Head of caudate nucleus (tissue), 42 donors: ENCODE data around the gene IFT80.
A peak's percentile ranks its signal among the peaks of the same experiment; 100 is the strongest.

Experiments
- DNase-seq, 42 donors: peaks; one replicate each; pipeline versions ENCODE4 v3.0.0 to v3.0.0-alpha.2; 2020 to 2021; ENCODE audit warnings: mixed read lengths in 7 of 42
- intact Hi-C: fragments of 100-400 bp; cut with DNase I; formaldehyde crosslinking; loops from one replicate; pipeline ENCODE4 v1.15.0; 2022

The IFT80 gene

GRCh38 chr3:160225176-160226025 is 173.6 kb downstream of the IFT80 start, which contains the start of gene C3orf80:
C3orf80 (plus strand) TSS chr3:160225422; CDS start chr3:160225636, 214 bp downstream.
- peak in 38 of 42 donors; percentile 12 to 78 (median 56) for DNase-seq
- intact Hi-C loops, result no loop called here

GRCh38 chr3:160224811-160225175 is 174.2 kb downstream of the IFT80 start:
- DNase-seq, result peak in 5 of 42 donors; percentile 9 to 23 (median 13)
- intact Hi-C loops, result no loop called here

DNA sequence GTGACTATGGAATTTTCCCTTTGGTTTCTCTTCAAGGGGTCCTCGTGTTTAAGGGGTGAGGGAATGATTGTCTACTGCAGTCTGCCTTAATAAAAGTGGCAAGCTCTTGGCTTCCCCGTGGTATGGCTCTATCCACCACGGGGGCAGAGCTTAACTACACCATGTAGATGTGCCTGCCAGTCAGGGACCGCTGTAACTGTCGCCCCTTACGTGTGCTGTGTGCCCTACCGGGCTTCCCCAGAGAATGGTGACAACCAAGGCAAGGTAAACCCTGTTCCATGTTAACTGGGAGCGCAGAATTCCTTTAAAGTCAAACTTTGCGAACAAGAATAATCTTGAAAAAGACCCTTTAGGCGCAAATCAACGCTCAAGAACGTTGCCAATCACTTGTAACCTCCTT is 174.8 kb downstream of the IFT80 start:
- intact Hi-C loops, result no loop called here
- DNase-seq, result no peak

GRCh38 chr3:160221019-160221418 is 178.0 kb downstream of the IFT80 start:
- intact Hi-C loops, result no loop called here

GRCh38 chr3:160220038-160220437 is 179.0 kb downstream of the IFT80 start:
- intact Hi-C loops, result no loop called here

More at GRCh38 chr3:160221019-160221418, 178.0 kb downstream of the IFT80 start:
- DNase-seq, result no peak

GRCh38 chr3:160218136-160218535 is 180.9 kb downstream of the IFT80 start:
- no peak for DNase-seq
- intact Hi-C loops, result no loop called here

More at GRCh38 chr3:160220038-160220437, 179.0 kb downstream of the IFT80 start:
- no peak for DNase-seq

DNA sequence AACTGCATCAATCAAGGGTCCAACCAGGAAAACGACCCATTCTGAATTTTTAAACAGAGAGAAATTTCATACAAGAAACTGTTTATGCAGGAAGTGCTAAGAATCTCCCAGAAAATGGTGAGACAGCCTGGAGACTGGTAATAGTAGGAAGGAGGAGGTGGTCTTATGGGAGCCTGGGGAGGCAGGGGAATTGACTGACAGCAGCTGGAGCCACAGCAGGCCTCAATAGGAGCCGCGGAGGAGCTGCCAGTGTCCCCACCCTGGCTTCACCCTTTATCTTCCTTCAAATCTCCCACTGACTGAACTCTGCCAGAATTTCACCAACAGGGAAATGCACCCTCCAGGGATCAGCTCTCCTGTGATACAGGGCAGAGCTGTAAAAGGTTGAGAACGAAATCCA is 181.3 kb downstream of the IFT80 start:
- no peak for DNase-seq
- intact Hi-C loops, result no loop called here

DNA sequence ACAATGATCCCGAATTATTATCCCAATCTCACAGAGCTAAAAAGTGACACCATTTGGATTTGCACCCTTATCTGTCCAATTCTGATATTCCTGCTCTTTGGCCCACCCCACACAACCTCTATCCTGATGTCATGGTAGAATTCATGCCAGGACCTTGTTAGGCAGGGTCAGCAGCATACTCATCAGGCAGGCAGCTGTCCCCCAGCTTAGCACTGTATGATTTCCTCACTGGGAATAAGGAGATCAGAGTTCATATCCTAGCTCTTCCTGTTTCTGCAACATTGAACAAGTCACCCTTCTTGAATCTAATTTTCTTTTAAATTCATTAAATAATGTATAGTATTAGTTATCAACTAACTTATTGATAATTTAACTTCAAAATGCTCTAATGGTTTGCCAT is 185.8 kb downstream of the IFT80 start:
- DNase-seq, result no peak
- intact Hi-C loops, result no loop called here

DNA sequence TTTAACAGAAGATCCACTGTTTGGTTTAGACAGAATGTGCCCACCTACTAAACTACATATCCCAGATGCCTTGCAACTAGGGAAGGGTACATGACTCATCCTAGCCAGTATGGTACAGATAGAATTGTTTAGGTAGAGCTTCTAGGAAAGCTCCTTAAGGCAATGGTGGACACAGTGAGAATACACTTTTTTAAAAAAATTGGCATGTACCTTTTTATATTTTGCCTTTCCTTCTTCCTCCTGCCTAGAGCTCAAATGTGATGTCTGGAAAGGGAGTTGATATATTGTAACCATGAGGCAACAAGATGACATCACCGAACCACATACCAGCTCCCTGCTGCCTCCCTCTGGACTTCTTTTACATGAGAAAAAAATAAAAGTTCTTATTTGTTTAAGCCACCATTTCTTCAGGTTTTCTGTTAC is 188.2 kb downstream of the IFT80 start:
- no peak for DNase-seq
- intact Hi-C loops, result no loop called here

GRCh38 chr3:160210341-160210740 is 188.7 kb downstream of the IFT80 start:
- no peak for DNase-seq
- intact Hi-C loops, result no loop called here
